ENCODE measurements around the gene ECE2.
A peak's percentile ranks its signal among the peaks of the same experiment; 100 is the strongest.
"Not testable (repeated sequence)": the region's sequence is repeated elsewhere in the genome, so short reads cannot be mapped to it uniquely, and the experiment has no call there.

Gene ECE2

GRCh38 chr3:184336547-184337398, 61.0 kb downstream of the ECE2 start:
- DNase-seq (ENCODE audit: low spot score): peak; percentile 64

DNA sequence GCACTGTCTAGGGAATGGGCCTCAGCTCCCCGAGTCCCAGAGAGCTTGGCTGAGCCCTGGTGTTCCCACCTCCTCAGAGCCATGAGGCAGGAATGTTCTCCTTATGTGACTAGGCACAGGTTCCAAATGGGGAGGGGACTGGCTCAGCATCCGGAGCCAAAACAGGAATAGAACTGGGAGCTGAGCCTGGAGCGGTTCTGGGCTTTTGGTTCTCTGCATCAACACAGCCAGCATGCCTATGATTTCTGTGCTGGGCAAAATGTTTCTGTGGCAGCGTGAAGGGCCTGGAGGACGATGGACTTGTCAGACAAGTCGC, 61.5 kb downstream of the ECE2 start, which contains the start of gene FAM131A:
TSS of gene FAM131A (plus strand) at position 202 of the 316 bp plus-strand sequence. CDS start at position 233, 31 bp downstream.
- no peak for DNase-seq (ENCODE audit: low spot score)

- DNase-seq (ENCODE audit: low spot score): no peak
Observed at GRCh38 chr3:184337981-184338380, 62.2 kb downstream of the ECE2 start.

DNA sequence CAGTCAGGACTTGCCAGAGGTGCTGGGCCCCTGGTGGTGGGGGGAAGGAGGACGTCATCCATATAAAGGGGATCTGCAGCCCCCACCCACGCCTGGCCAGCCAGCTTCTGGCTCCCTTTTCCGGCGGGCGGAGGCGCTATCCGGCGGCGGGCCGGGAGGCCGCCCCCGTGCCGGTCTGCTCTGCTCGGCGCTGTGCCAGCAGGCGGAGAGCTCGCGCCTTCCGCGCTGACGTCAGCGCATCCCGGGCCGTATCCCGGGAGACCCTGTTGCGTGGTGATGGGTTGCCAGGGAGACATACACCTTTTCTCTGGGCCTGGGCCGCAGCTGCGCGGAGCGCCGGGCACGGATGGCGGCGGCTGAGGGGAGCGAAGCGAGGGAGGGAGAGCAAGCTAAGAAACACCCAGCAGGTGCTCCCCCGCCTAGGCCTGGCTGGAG, 62.7 kb downstream of the ECE2 start:
- peak; percentile 91 for DNase-seq (ENCODE audit: low spot score)

DNA sequence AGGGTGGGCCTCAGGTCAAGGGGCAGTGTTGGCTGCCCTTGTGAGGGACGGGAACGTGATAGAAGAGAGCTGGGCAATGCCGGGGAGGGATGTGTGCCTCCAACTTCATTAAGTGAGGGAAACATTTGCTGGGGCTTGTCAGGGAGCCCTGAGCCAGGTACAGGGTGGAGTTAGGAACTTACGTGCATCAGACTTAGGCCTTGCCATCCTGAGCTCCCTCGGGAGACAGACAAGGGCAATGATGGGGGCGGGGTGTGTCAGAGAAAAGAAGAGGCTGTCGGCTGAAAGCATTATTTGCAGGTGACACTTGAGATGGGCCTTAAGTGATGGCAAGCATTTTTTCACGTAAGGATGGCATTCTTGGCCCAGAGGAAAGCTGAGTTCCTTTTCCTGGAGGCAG, 63.2 kb downstream of the ECE2 start:
- no peak for DNase-seq (ENCODE audit: low spot score)

- DNase-seq (ENCODE audit: low spot score): not testable (repeated sequence)
Observed at GRCh38 chr3:184339451-184340135, 63.8 kb downstream of the ECE2 start.

DNA sequence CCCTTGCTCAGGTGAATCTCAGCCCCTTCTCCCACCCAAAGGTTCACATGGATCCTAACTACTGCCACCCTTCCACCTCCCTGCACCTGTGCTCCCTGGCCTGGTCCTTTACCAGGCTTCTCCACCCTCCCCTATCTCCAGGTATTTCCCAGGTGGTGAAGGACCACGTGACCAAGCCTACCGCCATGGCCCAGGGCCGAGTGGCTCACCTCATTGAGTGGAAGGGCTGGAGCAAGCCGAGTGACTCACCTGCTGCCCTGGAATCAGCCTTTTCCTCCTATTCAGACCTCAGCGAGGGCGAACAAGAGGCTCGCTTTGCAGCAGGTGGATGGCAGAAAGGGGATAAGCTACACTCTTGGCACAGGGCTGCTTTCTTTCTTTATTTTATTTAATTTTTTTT, 66.1 kb downstream of the ECE2 start:
- DNase-seq (ENCODE audit: low spot score): no peak

Measured in kidney capillary endothelial cell (primary cell).